Mesothelial cell of epicardium (in vitro differentiated cells): ENCODE results near the gene CIBAR2. TPM values are rescaled to one million over a fixed set of nuclear protein-coding genes. Genes with fewer than 3 reads are reported as not detected.

Experiments
- DNase-seq, 2 experiments: peaks; one replicate each; pipeline ENCODE4 v3.0.0; 2021; ENCODE audit warnings: low spot score in 2 of 2; ENCODE audit not compliant: unreplicated experiment in 2 of 2
- H3K27ac Mint-ChIP-seq: 2 replicates; pipeline ENCODE4 v1.8.0; 2021; ENCODE audit warnings: mixed read lengths
- H3K27me3 Mint-ChIP-seq: 2 replicates; pipeline ENCODE4 v1.8.0; 2021; ENCODE audit warnings: low read depth, mixed read lengths
- H3K36me3 Mint-ChIP-seq: 2 replicates; pipeline ENCODE4 v1.8.0; 2021; ENCODE audit warnings: mixed read lengths
- H3K4me1 Mint-ChIP-seq: 2 replicates; pipeline ENCODE4 v1.8.0; 2021; ENCODE audit warnings: mixed read lengths
- H3K4me3 Mint-ChIP-seq: 2 replicates; pipeline ENCODE4 v1.8.0; 2021; ENCODE audit warnings: mild to moderate bottlenecking, moderate library complexity, mixed read lengths
- H3K9me3 Mint-ChIP-seq: 2 replicates; pipeline ENCODE4 v1.8.0; 2021; ENCODE audit warnings: mixed read lengths
- total RNA-seq: library from RNA; stranded (reverse); gene quantifications from 3 replicates; pipeline ENCODE4 v1.2.1, GENCODE V29; 2021
- TF ChIP-seq, protein P1 (sequence below): fragments of 200-600 bp; sonication (generic); IDR thresholded peaks from one replicate; pipeline ENCODE4 v1.5.0; 2021; ENCODE audit warnings: antibody characterized with exemption; ENCODE audit not compliant: unreplicated experiment

CIBAR2 gene
- total RNA-seq, 1 donor from 2014 or later, result not detected

DNA sequence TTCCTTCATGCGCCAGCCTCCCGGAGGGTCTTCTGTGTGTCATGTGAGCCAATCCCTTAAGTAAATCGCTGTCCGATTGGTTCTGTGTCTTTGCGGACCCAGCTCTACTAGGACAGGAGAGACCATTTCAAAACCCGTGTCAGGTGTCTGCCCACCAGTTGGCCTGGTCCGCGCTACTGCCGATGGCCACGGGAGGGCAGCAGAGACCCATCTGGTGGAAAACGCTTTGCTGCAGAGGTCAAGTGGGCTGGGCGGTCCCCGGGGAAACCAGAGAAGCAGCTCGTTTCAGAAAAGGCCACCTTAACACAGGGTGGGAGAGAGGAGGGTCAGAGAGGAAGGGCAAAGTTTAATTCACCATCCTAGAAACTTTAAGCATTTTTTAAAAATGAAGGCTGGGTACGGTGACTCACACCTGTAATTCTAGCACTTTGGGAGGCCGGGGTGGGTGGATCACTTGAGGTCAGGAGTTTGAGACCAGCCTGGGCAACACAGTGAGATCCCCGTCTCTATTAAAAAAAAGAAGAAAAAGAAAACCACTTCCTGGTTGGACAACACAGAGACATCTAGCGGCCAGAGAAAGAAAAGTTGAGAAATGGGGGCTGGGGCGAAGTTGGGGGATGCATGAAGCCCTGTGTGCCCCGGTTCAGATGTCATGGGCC lies 2.8 kb upstream of the CIBAR2 start:
- H3K27me3 Mint-ChIP-seq, result no peaks in the 10 kb centered on the region
- H3K27ac Mint-ChIP-seq, result peak overlapping the region; percentile 71
- H3K9me3 Mint-ChIP-seq, result no peaks in the 10 kb centered on the region
- no peak overlapping the region for H3K4me3 Mint-ChIP-seq
- peak; percentile 74 to 94 for DNase-seq
- H3K36me3 Mint-ChIP-seq, result no peaks in the 10 kb centered on the region
- TF ChIP-seq, protein P1, sequence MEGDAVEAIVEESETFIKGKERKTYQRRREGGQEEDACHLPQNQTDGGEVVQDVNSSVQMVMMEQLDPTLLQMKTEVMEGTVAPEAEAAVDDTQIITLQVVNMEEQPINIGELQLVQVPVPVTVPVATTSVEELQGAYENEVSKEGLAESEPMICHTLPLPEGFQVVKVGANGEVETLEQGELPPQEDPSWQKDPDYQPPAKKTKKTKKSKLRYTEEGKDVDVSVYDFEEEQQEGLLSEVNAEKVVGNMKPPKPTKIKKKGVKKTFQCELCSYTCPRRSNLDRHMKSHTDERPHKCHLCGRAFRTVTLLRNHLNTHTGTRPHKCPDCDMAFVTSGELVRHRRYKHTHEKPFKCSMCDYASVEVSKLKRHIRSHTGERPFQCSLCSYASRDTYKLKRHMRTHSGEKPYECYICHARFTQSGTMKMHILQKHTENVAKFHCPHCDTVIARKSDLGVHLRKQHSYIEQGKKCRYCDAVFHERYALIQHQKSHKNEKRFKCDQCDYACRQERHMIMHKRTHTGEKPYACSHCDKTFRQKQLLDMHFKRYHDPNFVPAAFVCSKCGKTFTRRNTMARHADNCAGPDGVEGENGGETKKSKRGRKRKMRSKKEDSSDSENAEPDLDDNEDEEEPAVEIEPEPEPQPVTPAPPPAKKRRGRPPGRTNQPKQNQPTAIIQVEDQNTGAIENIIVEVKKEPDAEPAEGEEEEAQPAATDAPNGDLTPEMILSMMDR, result peak; percentile 93
- peaks cover 8% of the 10 kb centered on the region for H3K4me1 Mint-ChIP-seq

DNA sequence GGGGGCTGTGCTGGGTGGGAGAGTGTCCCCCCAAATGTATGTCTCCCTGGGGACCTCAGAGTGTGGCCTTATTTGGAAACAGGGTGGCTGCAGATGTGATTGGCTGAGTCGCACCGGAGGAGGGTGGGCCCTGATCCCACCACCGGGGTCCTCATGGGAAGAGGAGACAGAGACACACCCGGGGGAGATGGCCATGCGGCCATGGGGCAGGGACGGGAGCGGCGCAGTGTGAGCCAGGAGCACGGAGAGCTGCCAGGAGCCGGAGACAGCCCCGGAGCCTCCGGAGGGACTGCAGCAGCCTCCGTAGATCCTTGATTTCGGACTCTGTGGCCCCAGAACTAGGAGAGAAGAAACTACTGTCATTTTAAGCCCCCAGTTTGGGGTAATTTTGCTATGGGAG lies 1.6 kb upstream of the CIBAR2 start:
- no peaks in the 10 kb centered on the region for H3K36me3 Mint-ChIP-seq
- H3K27me3 Mint-ChIP-seq, result no peaks in the 10 kb centered on the region
- H3K9me3 Mint-ChIP-seq, result no peaks in the 10 kb centered on the region
- TF ChIP-seq, protein P1, result no peak
- H3K4me3 Mint-ChIP-seq, result no peak overlapping the region
- peaks cover 8% of the 10 kb centered on the region for H3K4me1 Mint-ChIP-seq
- no peak overlapping the region for H3K27ac Mint-ChIP-seq
- no peak for DNase-seq

DNA sequence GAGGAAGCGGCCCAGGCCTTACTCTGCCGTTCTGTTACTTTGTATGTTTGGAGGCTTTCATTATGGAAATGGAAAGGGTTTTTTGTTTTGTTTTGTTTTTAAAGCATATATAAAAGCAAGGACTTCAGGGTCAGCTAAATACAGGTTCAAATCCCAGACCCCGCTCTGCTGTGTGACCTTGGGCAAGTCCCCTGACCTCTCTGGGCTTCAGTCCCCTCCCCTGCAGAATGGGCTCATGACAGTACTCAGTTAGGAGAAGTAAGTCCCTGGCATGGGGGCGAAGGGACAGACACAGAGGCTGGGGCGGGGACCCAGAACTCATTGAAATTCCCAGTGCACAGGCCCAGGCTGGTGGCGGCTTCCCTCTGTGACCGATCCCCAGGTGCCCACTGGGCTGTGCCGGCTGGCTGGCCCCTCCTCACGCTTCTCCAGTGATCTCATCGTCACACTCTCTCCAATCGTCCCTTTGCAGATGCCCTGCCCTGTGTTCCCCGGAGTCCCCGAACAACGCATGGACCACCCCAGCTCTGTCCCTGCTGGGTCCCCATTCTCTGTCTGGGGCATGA lies 979 bp upstream of the CIBAR2 start:
- Mint-ChIP-seq H3K4me3 (no peak overlapping the region), H3K27ac (no peak overlapping the region), H3K36me3 (no peaks in the 10 kb centered on the region), H3K4me1 (peaks cover 8% of the 10 kb centered on the region), H3K27me3 (no peaks in the 10 kb centered on the region), H3K9me3 (no peaks in the 10 kb centered on the region)
- DNase-seq, result no peak
- TF ChIP-seq, protein P1, result no peak

DNA sequence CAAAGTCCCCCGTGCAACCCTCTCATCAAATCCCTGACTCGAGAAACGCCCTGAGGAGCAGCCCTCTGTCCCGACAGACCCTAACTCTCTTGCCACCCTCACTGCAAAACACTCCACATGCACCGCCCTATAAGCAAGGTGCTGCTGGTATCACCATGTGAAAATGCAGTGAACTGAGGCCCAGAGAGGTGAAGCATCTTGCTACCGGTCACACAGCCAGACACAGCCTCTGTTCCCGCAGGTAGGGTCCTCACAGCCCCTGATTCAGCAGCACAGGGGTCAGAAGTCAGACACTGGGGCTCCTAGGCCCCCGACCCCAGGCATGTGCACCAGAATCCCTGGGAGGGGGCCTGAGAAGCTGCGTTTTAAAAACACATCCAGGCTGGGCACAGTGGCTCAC lies 1.1 kb downstream of the CIBAR2 start:
- Mint-ChIP-seq H3K36me3 (no peaks in the 10 kb centered on the region), H3K4me3 (no peak overlapping the region), H3K27me3 (peaks cover 2% of the 10 kb centered on the region), H3K4me1 (peaks cover 6% of the 10 kb centered on the region), H3K27ac (no peak overlapping the region), H3K9me3 (no peaks in the 10 kb centered on the region)
- TF ChIP-seq, protein P1, result no peak
- DNase-seq, result no peak

DNA sequence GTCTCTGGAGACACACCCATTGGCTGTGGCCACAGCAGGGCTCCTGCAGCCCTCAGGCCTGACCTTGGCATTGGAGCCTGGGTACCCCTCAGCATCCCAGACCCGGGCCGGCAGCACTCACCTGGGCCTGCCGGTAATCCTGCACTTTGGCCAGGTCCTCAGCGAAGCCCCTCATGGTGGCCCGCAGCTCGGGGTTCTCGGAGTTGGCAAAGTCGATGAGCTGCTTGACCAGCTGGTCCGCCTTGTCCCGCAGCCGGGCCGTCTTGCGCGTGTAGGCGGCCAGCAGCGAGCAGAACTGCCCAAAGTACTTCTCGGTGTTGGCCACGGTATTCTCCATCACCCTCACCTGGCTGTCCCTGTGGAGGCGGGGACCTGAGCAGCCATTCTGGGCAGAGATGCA lies 2.2 kb downstream of the CIBAR2 start:
- H3K27me3 Mint-ChIP-seq, result peaks cover 2% of the 10 kb centered on the region
- no peaks in the 10 kb centered on the region for H3K36me3 Mint-ChIP-seq
- H3K4me1 Mint-ChIP-seq, result peaks cover 4% of the 10 kb centered on the region
- TF ChIP-seq, protein P1, result no peak
- H3K4me3 Mint-ChIP-seq, result no peak overlapping the region
- H3K9me3 Mint-ChIP-seq, result no peaks in the 10 kb centered on the region
- no peak for DNase-seq
- H3K27ac Mint-ChIP-seq, result no peak overlapping the region
